Epithelial cell of esophagus (primary cell): ENCODE results near the gene PSMG2.
"Not testable (repeated sequence)": the region's sequence is repeated elsewhere in the genome, so short reads cannot be mapped to it uniquely, and the experiment has no call there.

Experiments used
- DNase-seq: peaks from one replicate; pipeline ENCODE4 v3.0.0; 2010; ENCODE audit warnings: low read depth
- H3K4me3 ChIP-seq: 2 replicates; pipeline ENCODE4 v1.5.1; 2011; ENCODE audit warnings: mild to moderate bottlenecking, low read length, control low read depth
- CTCF ChIP-seq: IDR thresholded peaks from 2 replicates; pipeline ENCODE4 v1.5.1; 2011; ENCODE audit warnings: low read depth, mild to moderate bottlenecking, low read length, control low read depth, inconsistent platforms; ENCODE audit not compliant: insufficient read depth; ENCODE audit errors: missing control alignments

Gene PSMG2

DNA sequence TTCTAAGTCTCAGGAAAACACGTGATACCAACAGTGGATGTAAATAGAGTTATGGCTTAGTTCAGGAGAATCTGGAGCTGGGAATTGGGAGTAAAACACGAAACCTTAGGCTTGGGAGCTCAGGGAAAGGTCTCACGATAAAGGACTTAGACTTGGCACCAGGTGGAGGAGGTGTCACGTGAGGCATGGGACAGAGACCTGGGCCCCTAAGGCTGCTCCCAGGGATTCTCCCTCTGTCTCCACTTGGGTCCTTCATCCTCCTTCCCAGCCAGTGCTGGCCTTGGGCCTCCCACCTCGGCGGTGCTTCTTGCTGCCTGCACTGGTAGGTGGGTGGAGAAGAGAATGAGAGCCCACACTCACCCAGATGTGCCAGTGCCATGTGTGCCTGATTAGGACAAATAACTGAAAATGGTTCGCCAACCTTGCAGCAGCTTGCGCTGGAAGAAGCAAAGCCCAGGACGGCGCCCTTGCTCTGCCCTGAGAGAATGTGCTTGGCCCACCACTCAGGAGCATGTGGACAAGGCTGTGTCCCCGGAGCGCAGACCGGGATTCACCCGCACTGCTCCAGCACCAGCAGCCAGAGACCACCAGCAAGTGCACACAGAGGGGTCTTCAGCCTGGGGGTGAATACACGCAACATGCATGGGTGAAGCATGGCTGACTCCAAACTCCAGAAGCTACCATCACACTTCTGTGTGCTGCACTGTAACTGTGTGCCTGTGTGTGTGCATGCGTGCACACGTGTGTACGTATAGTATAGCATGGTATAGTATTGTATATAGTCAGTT lies 48.1 kb downstream of the PSMG2 start:
- no peak for DNase-seq
- TF ChIP-seq CTCF: no peak
- no peak overlapping the region for H3K4me3 ChIP-seq

GRCh38 chr18:12751503-12751884 lies 48.7 kb downstream of the PSMG2 start:
- H3K4me3 ChIP-seq: no peak overlapping the region
- DNase-seq: no peak
- TF ChIP-seq CTCF: no peak

DNA sequence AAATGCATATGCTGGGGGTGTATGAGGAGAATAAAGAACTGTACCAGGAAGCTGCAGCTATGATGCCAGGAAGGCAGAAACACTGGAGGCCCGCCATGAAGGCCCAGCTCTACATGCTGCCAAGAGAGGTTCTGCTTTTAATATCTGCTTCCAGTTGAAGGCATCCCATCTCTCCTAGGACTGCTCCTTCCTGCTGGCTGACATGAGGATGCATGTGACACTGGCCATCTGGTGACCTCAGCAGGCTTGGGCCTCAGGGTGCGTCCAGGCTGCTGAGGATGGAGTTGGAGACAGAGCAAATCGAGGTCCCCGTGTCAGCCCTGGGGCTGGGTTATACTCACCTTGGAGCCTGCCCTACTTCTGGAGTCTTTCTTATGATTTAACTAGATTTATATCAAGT lies 49.0 kb downstream of the PSMG2 start:
- no peak for DNase-seq
- no peak for TF ChIP-seq CTCF
- H3K4me3 ChIP-seq: no peak overlapping the region

- TF ChIP-seq CTCF: no peak
- peak; percentile 40 for DNase-seq
- no peak overlapping the region for H3K4me3 ChIP-seq
Measured at GRCh38 chr18:12754511-12754910, 51.7 kb downstream of the PSMG2 start.

DNA sequence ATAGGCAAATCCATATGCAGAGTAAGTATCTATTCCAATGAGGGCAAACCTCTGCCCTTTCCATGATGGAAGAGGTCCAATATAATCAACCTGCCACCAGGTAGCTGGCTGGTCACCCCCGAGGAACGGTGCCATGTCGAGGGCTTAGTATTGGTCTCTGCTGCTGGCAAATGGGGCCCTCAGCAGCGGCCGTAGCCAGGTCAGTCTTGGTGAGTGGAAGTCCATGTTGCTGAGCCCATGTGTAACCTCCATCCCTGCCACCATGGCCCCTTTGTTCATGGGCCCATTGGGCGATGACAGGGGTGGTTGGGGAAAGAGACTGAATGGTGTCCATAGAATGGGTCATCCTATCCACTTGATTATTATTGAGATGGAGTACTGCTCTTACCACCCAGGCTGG lies 52.8 kb downstream of the PSMG2 start:
- H3K4me3 ChIP-seq: not testable (repeated sequence)

GRCh38 chr18:12756619-12757239 lies 53.9 kb downstream of the PSMG2 start:
- not testable (repeated sequence) for DNase-seq, H3K4me3 ChIP-seq

More for the DNA sequence above, 52.8 kb downstream of the PSMG2 start:
- not testable (repeated sequence) for DNase-seq

DNA sequence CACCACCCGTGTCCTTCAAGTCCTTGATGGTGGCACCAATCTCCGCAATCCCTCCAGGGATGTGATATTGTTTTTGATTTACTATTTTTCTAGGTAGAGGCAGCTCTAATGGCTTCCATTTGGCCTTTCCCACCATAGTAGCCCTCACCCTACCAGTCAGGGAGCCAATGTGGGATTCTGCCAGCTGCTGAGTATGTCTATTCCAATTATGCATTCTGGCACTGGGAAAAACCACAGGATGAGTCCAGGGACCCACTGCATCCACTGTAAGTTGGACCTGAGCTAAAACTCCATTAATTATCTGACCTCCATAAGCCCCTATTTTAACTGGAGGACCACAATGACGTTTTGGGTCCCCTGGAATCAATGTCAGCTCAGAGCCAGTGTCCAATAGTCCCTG lies 55.7 kb downstream of the PSMG2 start:
- H3K4me3 ChIP-seq, DNase-seq: not testable (repeated sequence)

DNA sequence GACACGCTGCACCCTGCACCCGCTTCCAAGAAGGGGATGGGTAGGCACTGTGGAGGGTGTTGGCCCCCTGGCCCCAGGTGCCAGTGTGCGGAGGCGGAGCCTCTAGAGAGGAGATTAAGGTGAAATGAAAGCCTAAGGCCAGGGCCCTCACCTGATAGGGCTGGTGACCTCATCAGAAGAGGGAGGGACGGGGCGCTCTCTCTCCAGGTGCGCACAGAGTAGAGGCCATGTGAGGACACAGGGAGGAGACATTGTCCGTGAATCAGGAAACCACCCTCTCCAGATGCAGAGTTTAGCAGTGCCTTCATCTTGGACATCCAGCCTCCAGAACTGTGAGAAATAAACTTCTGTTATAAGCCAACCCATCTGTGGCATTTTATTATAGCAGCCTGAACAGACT lies 62.3 kb downstream of the PSMG2 start:
- no peak for DNase-seq
- no peak overlapping the region for H3K4me3 ChIP-seq
- peak; percentile 14 for TF ChIP-seq CTCF
